Measurements from ENCODE around the gene HEPHL1.

Gene HEPHL1

DNA sequence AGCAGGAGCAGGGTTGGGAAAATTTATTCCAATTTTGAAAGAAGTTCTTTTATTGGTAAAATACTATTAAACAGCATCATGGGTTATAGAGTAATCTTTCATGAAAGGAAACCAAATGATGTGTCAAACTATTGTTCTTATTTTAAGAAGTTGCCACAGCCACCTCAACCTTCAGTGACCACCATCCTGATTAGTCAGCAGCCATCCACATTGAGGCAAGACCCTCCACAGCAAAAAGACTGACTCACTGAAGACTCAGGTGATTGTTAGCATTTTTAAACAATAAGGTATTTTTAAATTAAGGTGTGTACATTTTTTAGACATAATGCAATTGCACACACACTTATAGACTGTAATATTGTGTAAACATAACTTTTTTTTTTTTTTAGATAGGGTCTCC lies 3.7 kb upstream of the HEPHL1 start:
- no peak for DNase-seq (ENCODE audit: insufficient read length, low spot score)
- FAIRE-seq: no peak

- no peak for DNase-seq (ENCODE audit: insufficient read length, low spot score)
- no peak for FAIRE-seq
These were observed 2.4 kb upstream of the HEPHL1 start for GRCh38 chr11:94018721-94019120.

- DNase-seq (ENCODE audit: insufficient read length, low spot score) (no peak), FAIRE-seq (no peak)
These were observed 2.7 kb downstream of the HEPHL1 start for GRCh38 chr11:94023856-94024255.

GRCh38 chr11:94024547-94024946 lies 3.4 kb downstream of the HEPHL1 start:
- DNase-seq (ENCODE audit: insufficient read length, low spot score): no peak
- FAIRE-seq: no peak

- DNase-seq (ENCODE audit: insufficient read length, low spot score) (no peak), FAIRE-seq (no peak)
These were observed 4.7 kb downstream of the HEPHL1 start for GRCh38 chr11:94025690-94026394.

GRCh38 chr11:94027210-94027609 lies 6.1 kb downstream of the HEPHL1 start:
- no peak for FAIRE-seq
- DNase-seq (ENCODE audit: insufficient read length, low spot score): no peak

GRCh38 chr11:94028436-94028835 lies 7.3 kb downstream of the HEPHL1 start:
- FAIRE-seq: no peak
- no peak for DNase-seq (ENCODE audit: insufficient read length, low spot score)

DNA sequence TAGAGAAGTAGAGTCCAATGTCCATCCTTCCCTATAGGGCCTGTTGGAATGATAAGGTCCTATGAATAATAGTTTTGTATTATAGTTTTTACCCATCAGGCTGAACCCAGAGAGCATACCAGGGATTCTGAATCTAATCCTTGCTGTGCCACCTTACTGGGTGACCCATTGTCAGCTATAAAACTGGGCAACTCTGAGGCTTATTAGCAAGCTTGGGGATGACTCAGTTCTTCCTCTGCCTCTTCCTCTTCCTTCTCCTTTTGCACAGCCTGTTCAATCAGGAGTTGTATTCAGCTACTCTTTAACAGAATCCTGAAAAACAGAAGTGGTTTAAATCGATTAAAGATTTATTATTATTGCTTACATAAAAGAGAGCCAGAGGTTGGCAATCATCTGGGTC lies 8.9 kb downstream of the HEPHL1 start:
- FAIRE-seq (no peak), DNase-seq (ENCODE audit: insufficient read length, low spot score) (no peak)

DNA sequence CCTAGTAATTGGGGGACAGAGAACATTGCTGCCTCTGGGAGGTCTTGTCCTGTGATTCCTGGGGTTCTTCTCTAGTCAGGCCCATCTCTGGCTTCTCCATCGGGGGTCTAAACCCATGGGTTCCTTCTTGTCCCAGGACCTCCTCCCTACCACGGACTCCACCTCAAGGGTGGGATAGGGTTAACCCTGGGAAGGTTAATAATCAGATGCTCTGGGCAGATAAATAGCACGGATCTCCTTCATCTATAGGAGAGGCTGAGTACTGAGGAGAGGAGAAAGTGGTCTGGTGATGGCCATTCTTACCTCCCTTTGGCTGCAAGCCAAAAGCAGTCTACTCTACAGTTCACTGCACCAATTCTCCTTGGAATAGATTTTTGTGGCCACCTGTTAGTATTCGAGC lies 10.5 kb downstream of the HEPHL1 start:
- no peak for FAIRE-seq
- no peak for DNase-seq (ENCODE audit: insufficient read length, low spot score)

DNA sequence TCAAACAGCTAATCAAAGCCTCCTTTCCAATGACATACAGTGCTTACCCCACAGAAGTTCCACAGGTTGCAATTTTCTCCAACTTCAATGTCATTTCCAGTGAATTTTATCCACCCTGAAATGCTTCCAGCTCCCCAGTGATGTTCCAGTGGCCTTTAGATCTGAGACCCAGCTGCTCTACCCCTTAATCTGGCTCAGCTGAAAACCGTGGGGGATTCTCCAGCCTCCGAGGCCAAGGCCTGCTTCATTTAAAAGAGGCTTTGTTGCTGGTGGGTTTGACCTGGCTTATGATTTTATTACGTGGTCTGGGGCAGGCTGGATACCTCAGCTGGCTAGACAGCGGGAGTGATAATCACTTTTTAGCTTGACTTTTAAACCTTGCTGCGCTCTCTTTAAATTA lies 10.9 kb downstream of the HEPHL1 start:
- FAIRE-seq (no peak), DNase-seq (ENCODE audit: insufficient read length, low spot score) (no peak)

GRCh38 chr11:94032725-94033124 lies 11.6 kb downstream of the HEPHL1 start:
- DNase-seq (ENCODE audit: insufficient read length, low spot score) (no peak), FAIRE-seq (no peak)

- FAIRE-seq (no peak), DNase-seq (ENCODE audit: insufficient read length, low spot score) (no peak)
These were observed 13.1 kb downstream of the HEPHL1 start for GRCh38 chr11:94034207-94034606.

DNA sequence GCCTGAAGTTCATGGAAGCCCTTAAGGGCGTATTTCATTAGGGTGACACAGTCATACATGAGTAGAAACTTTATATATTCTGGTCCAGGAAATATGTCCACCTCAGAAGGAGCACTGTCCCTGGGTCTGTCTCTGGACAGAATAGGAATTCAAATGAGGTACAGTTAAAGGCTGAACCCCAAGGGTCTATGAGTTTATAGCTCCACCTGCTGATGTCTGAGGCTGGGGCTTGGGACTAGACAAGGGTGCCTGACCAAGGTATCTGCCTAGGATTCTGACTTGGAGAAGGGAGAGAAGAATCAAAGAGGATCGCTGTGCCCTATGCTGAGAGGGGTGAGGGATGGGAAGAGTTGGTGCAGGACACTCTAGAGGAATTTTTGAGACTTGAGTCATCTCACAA lies 14.9 kb downstream of the HEPHL1 start:
- FAIRE-seq: no peak
- no peak for DNase-seq (ENCODE audit: insufficient read length, low spot score)

GRCh38 chr11:94043241-94043640 lies 22.1 kb downstream of the HEPHL1 start:
- no peak for FAIRE-seq
- no peak for DNase-seq (ENCODE audit: insufficient read length, low spot score)

DNA sequence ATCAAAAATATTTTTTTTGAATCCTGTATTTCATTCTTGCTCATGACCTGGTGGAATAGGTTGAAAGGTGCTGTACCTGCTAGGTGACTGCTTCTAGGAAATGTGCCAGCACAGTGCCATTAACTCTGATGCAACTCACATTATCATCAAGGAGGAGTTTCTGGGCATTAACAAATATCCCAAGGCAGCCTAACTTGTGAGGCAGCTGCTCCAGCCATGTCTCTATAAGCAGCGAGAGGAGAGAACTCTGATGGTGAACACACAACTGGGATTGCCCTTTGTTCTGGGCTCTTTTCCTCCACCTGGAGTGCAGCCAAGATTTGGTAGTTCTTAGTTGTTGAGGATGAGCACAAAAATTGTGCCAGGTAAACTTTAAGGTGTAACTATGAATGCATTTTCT lies 25.6 kb downstream of the HEPHL1 start:
- FAIRE-seq: no peak
- no peak for DNase-seq (ENCODE audit: insufficient read length, low spot score)

GRCh38 chr11:94048032-94048709 lies 27.0 kb downstream of the HEPHL1 start:
- FAIRE-seq: no peak

DNA sequence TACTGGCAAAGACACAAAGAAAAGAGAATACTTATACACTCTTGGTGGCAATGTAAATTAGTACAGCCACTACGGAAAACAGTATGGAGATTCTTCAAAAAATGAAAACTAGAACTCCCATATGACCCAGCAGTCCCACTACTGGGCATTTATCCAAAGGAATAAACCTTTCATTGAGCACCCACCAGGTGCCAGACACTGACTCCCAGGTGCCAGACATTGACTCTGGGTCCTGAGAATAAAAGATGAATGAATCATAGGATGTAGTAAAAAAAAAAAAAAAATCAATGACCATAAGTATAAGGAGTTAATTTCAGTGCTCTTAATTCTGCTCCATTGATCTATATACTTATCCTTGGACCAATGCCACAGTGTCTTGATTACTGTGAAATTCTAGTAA lies 28.2 kb downstream of the HEPHL1 start:
- DNase-seq (ENCODE audit: insufficient read length, low spot score) (no peak), FAIRE-seq (no peak)

More at GRCh38 chr11:94048032-94048709, 27.0 kb downstream of the HEPHL1 start:
- no peak for DNase-seq (ENCODE audit: insufficient read length, low spot score)

DNA sequence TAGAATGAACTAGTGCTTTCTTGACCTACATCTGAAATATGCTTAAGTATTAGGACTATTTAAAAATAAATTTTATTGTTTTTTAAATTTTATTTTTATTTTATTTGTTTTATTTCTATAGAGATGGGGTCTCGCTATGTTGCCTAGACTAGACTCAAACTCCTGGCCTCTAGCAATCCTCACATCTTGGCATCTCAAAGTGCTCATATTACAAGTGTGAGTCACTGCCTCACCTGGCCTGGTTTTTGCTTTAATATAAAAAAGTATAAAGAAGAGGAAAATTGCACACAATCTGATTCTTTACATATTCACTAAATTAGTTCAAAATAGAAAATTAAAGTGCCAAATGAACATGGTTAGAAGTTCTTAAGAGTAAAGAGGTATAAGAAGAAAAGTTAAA lies 37.5 kb downstream of the HEPHL1 start:
- no peak for FAIRE-seq
- DNase-seq (ENCODE audit: insufficient read length, low spot score): no peak

DNA sequence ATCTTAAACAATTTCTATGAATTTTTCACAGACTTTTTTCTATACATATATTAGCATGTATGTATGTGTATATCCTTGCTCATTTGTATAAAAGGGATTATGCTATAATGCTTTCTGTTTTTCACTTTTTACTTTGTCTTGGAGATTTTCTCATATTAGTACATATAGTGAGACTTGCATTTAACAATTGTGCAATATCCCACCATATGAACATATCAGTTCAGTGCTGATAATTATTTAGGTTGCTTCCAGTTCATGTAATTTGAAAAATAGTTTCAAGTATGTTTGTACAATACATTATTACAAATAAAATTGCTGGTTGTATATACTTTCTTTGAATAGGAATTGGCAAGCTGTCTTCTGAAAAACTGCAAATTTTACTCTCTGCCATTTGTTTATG lies 37.9 kb downstream of the HEPHL1 start:
- DNase-seq (ENCODE audit: insufficient read length, low spot score): no peak
- no peak for FAIRE-seq

- no peak for FAIRE-seq
- DNase-seq (ENCODE audit: insufficient read length, low spot score): no peak
These were observed 39.2 kb downstream of the HEPHL1 start for GRCh38 chr11:94060401-94060800.

DNA sequence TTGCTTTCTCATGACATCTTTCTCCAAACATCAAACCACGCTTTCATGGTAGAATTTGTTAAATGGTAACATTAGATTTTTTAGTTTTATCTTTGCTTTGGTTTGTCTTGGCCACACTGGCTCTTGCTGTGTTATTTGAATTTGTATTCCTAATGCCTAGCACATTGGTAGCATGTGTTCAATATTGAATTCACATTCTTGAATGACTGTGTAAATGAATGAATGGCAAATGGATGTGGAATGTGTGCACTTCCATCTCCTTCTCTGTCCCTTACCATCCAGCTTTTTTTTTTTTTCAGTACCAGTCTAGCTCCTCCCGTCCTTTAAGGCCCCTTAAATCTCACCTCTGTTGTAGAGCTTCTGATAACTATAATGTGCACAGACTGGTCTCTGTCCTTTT lies 41.2 kb downstream of the HEPHL1 start:
- DNase-seq (ENCODE audit: insufficient read length, low spot score): no peak
- FAIRE-seq: no peak

DNA sequence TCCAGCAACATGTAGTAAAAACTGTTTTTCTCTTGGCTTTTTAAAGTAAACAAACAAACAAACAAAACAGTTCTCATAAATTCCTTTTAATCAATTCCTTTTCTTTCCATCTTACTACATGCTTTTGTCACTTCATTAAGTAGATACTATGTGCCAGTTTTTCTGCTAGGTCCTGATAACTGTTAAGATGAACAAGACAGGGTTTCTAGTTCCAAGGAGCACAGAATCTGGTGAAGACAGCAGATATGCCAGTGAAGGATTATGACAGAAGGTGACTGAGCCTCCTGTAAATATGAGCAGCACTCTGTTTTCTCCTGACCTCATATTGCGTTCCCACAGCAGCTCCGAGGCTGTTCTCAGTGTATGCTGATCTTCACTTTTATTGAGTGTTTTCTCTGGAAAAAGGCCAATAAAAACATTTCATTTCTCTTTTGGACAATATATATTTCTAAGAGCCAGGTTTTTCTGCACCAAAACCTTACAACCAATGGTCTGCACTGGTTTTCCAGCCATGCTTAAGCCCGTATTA lies 45.8 kb downstream of the HEPHL1 start:
- FAIRE-seq (no peak), DNase-seq (ENCODE audit: insufficient read length, low spot score) (no peak)
